AG10803 (cell line): Measurements from ENCODE around the gene CD9.

Source experiments
- DNase-seq: peaks from one replicate; pipeline ENCODE4 v3.0.0; 2010; ENCODE audit warnings: low read depth
- H3K4me3 ChIP-seq: 2 replicates; pipeline ENCODE4 v1.5.1; 2011; ENCODE audit warnings: mild to moderate bottlenecking, low read length, control low read depth
- CTCF ChIP-seq: conservative IDR thresholded peaks from 2 replicates; pipeline ENCODE4 v1.5.1; 2011; ENCODE audit warnings: mild to moderate bottlenecking, low read length, control low read depth, inconsistent platforms

CD9 gene

GRCh38 chr12:6263931-6264330 lies 63.7 kb downstream of the CD9 start:
- DNase-seq: no peak
- H3K4me3 ChIP-seq: no peak overlapping the region
- no peak for TF ChIP-seq CTCF

GRCh38 chr12:6264402-6265037 lies 64.3 kb downstream of the CD9 start:
- TF ChIP-seq CTCF: no peak
- DNase-seq: no peak
- no peak overlapping the region for H3K4me3 ChIP-seq

- H3K4me3 ChIP-seq: no peak overlapping the region
- TF ChIP-seq CTCF: no peak
- DNase-seq: no peak
These were observed 64.8 kb downstream of the CD9 start for GRCh38 chr12:6265038-6265405.

- TF ChIP-seq CTCF: no peak
- no peak for DNase-seq
These were observed 66.4 kb downstream of the CD9 start for GRCh38 chr12:6266541-6266966.

GRCh38 chr12:6266971-6267721 lies 66.9 kb downstream of the CD9 start:
- peak; percentile 30 for DNase-seq
- no peak overlapping the region for H3K4me3 ChIP-seq
- no peak for TF ChIP-seq CTCF

More at GRCh38 chr12:6266541-6266966, 66.4 kb downstream of the CD9 start:
- H3K4me3 ChIP-seq: no peak overlapping the region

- DNase-seq: no peak
- TF ChIP-seq CTCF: no peak
- H3K4me3 ChIP-seq: no peak overlapping the region
These were observed 68.4 kb downstream of the CD9 start for GRCh38 chr12:6268484-6269157.
